H1 (cell line): ENCODE measurements around the gene MRPL3. TPM values are rescaled to one million over a fixed set of nuclear protein-coding genes. Genes with fewer than 3 reads are reported as not detected.

Experiments used
- POU5F1 ChIP-seq: IDR thresholded peaks from 2 replicates; pipeline ENCODE4 v1.6.1; 2011; ENCODE audit warnings: low read depth, mild to moderate bottlenecking, low read length, moderate library complexity
- RXRA ChIP-seq: IDR thresholded peaks from 2 replicates; pipeline ENCODE4 v1.6.1; 2011; ENCODE audit warnings: low read depth, mild to moderate bottlenecking, low read length, moderate library complexity; ENCODE audit not compliant: insufficient read depth
- TBP ChIP-seq: IDR thresholded peaks from 2 replicates; pipeline ENCODE4 v1.6.1; 2011; ENCODE audit warnings: low read depth, low read length, improper control_type of control experiment
- polyA plus RNA-seq, 7 experiments: library from polyadenylated mRNA; depleted of rRNA in 3 of 7; stranded (reverse) in 5 of 7; unstranded in 2 of 7; fragments of >200 nt in 5 of 7; fragments of 200-250 nt in 2 of 7; gene quantifications; 1 replicate in 5 of 7; 2 replicates in 1 of 7; 4 replicates in 1 of 7; pipeline versions ENCODE4 v1.2.1 to v1.2.3, GENCODE V29; 2011 to 2013; ENCODE audit warnings: missing spikeins in 2 of 7, mixed read lengths in 2 of 7
- total RNA-seq: library from RNA; stranded (reverse); fragmentation: NEBNext Ultra II Directional; extraction: Animal tissue kit (Norgen Biotek cat#: 25700); gene quantifications from 2 replicates; pipeline ENCODE4 v1.2.1, GENCODE V29; 2021
- TF ChIP-seq, protein P1 (sequence below): IDR thresholded peaks from 2 replicates; pipeline ENCODE4 v1.6.1; 2011; ENCODE audit warnings: low read depth, mild to moderate bottlenecking, low read length; ENCODE audit not compliant: insufficient read depth

Gene MRPL3
- total and polyA plus RNA-seq, 2 of the 8 experiments (the other 6 are each of a cell fraction or from before 2014, with no cell fraction given): 164 to 175 TPM

DNA sequence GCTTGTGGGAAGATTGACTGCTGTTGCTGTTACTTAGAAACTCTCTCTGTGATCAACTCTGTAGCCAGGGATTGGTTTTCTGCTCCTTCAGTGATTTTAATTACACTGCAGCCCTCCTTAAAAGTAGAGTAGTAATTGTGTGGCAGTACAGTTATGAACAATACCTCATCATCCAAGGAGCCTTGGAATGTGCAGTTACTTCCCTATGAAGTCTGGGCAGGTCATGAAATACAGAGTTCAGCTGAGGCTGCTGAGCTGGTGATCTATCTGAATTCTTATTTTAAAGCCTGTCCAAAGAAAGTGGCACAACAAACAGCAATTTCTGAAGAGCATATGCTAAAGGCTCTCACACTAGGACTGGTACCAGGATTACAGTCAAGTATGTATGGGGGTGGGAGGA is 37.4 kb upstream of the MRPL3 start (continued):
- no peak for TF ChIP-seq POU5F1
- no peak for TF ChIP-seq RXRA
- TF ChIP-seq, protein P1, sequence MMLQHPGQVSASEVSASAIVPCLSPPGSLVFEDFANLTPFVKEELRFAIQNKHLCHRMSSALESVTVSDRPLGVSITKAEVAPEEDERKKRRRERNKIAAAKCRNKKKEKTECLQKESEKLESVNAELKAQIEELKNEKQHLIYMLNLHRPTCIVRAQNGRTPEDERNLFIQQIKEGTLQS: no peak
- TF ChIP-seq TBP: no peak
